ENCODE data around the gene CHRND.

CHRND gene

DNA sequence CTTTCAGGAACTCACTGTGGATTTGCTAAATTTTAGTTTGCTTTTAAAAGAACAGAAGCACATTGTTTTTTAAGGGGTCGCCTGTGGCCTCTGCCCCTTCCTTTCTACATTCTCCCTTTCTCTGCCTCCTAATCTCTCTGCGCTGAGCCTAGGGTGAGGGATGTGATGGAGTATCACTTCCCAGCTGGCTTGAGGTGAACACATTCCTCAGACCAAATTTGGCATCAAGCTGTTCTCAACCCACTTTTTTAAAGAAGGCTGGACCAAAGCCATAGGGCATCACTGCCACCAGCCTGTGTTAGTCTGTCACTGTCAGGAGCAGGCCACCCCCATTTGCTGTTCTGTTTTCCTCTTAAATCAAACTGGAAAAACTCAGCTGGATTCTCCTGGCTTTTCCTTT, 51.9 kb downstream of the CHRND start:
- DNase-seq, result no peak

DNA sequence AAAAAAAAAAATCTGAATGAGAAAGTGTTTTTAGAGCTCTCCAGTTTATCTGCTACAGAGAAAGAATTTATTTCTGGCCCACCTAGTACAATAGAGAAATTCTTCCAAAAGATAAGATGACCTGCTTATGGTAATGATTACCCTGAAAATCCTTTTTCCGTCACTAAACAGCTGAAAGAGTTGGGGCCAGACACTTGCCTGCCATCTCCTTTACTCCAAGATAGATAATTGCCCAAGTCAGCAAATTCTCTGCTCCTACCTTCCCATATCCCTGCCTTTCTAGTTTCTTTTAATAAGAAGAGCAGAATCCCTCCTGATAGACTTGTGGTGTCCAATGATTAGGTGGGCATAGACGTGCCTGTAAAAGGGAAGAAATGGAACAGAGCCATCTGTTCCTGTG, 52.7 kb downstream of the CHRND start:
- no peak for DNase-seq

DNA sequence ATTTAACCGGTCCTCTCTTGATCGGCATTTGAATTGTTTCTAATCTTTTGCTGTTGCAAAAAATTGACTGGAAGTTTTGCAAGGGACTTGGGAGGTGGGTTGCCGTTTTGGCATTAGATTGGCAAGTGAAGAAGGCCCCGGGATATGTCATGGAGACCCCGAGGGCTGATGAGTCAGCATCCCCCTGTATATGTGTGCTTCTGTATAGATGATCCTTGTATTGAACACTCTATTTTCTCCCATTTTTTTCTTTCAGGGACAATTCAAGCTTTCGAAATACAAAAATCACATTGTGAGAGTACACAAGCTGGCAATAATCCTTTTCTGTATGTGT, 54.7 kb downstream of the CHRND start:
- DNase-seq, result no peak

DNA sequence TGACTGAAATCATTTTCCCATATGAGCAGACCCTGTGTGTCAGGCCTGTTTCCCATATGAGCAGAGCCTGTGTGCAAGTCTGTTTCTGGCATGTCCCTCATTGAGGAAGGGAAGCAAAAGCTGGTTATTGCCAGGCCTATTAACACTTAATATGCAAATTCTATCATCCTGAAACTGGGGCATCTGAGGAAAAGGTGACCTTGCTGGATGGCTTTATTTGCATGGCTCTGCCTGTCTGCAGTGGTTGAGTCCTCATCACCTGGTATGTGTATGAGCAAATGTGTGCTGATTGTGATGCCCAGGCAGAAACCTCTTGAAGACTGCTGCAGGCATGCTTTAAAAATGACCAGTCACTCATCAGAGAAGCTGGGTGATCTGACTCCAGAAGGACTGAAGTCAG, 55.8 kb downstream of the CHRND start:
- DNase-seq, result no peak

DNA sequence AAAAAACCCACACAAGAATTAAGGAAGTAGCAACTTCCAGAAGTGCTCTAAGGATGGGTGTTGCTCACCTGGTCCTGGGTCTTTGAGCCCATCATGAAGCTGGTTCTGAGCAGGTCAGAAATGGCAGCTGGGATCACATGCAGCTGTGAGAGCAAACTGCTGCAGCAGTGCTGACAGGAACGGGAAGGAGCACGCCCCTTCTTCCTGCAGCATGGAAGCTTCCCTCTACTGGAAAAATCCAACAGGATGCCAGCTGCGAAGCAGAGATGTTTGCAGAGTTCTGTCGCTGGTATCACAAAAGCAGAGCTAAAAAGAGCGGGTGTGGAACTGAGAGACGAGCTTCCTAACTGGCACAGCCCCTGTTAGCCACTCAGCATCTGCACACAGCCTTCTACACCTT, 58.3 kb downstream of the CHRND start:
- no peak for DNase-seq

Measured in kidney glomerular epithelial cell (primary cell).